ENCODE data around the gene RAB1A. TPM values are rescaled to one million over a fixed set of nuclear protein-coding genes. Genes with fewer than 3 reads are reported as not detected.
A peak's percentile ranks its signal among the peaks of the same experiment; 100 is the strongest.
"Not testable (repeated sequence)": the region's sequence is repeated elsewhere in the genome, so short reads cannot be mapped to it uniquely, and the experiment has no call there.

Gene RAB1A
- total RNA-seq, 1 experiment from 2014 or later = 207 TPM

DNA sequence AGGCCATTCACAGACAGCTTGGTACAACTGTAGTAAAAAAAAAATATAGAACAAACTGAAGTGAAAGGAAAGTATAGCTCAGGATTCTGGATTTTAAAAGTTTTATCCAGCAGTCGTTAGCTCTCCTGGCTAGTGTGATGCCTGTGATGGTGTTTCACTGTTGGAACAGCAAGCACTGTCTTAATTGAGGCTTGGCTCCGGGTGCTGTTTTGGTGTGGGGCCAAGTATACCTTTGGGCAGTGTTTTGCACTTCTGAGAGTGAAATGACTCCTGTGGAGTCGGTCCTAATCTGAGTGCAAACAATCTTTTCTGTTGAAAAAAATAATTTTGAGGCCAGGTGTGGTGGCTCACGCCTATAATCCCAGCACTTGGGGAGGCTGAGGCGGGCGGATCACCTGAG lies 28.7 kb upstream of the RAB1A start:
- POLR2A ChIA-PET = no interaction called here

GRCh38 chr2:65157856-65158255 lies 27.9 kb upstream of the RAB1A start:
- H3K36me3 Mint-ChIP-seq (ENCODE audit: insufficient read depth, unreplicated experiment); POLR2A ChIA-PET; H3K27me3 Mint-ChIP-seq (ENCODE audit: insufficient read depth, unreplicated experiment); H3K4me3 Mint-ChIP-seq (ENCODE audit: unreplicated experiment); intact Hi-C loops (cut with micrococcal nuclease; ENCODE audit: unreplicated experiment); H3K27ac Mint-ChIP-seq (ENCODE audit: unreplicated experiment); BruUV-seq (replicated peaks); DNase-seq; H3K36me3 ChIP-seq (ENCODE audit: control insufficient read depth, insufficient read depth, low read length); H3K9me3 Mint-ChIP-seq (ENCODE audit: unreplicated experiment); H3K27me3 ChIP-seq (replicated peaks; ENCODE audit: control insufficient read depth, insufficient read depth, low read length); H3K4me3 ChIP-seq (ENCODE audit: low read depth, low read length); H3K9me3 ChIP-seq: not testable (repeated sequence)
- H3K4me1 Mint-ChIP-seq (ENCODE audit: low read depth, unreplicated experiment) = peaks cover 20% of the 10 kb centered on the region
- CTCF ChIA-PET = interaction anchor here (0.6 kb wide), 2 partner anchors 70 to 789 kb away, joined by 3 to 4 read pairs; partner anchors contain the start of gene ACTR2
- H3K4me1 ChIP-seq = peaks cover 16% of the 10 kb centered on the region

More for the DNA sequence above, 28.7 kb upstream of the RAB1A start:
- CTCF ChIA-PET = interaction anchor here (0.6 kb wide), 1 partner anchor 69 kb away, joined by 4 read pairs; the partner anchor contains the start of gene ACTR2
- Mint-ChIP-seq H3K4me3 (ENCODE audit: unreplicated experiment) (no peak overlapping the region), H3K9me3 (ENCODE audit: unreplicated experiment) (no peaks in the 10 kb centered on the region), H3K4me1 (ENCODE audit: low read depth, unreplicated experiment) (peaks cover 20% of the 10 kb centered on the region), H3K36me3 (ENCODE audit: insufficient read depth, unreplicated experiment) (no peaks in the 10 kb centered on the region), H3K27me3 (ENCODE audit: insufficient read depth, unreplicated experiment) (no peaks in the 10 kb centered on the region), H3K27ac (ENCODE audit: unreplicated experiment) (no peak overlapping the region)
- no peaks in the 10 kb centered on the region for H3K36me3 ChIP-seq (ENCODE audit: control insufficient read depth, insufficient read depth, low read length)
- intact Hi-C loops (cut with micrococcal nuclease; ENCODE audit: unreplicated experiment) = no loop called here
- H3K27me3 ChIP-seq (replicated peaks; ENCODE audit: control insufficient read depth, insufficient read depth, low read length) = no peaks in the 10 kb centered on the region
- no peak overlapping the region for H3K4me3 ChIP-seq (ENCODE audit: low read depth, low read length)
- peaks cover 16% of the 10 kb centered on the region for H3K4me1 ChIP-seq
- TF ChIP-seq, protein P1, sequence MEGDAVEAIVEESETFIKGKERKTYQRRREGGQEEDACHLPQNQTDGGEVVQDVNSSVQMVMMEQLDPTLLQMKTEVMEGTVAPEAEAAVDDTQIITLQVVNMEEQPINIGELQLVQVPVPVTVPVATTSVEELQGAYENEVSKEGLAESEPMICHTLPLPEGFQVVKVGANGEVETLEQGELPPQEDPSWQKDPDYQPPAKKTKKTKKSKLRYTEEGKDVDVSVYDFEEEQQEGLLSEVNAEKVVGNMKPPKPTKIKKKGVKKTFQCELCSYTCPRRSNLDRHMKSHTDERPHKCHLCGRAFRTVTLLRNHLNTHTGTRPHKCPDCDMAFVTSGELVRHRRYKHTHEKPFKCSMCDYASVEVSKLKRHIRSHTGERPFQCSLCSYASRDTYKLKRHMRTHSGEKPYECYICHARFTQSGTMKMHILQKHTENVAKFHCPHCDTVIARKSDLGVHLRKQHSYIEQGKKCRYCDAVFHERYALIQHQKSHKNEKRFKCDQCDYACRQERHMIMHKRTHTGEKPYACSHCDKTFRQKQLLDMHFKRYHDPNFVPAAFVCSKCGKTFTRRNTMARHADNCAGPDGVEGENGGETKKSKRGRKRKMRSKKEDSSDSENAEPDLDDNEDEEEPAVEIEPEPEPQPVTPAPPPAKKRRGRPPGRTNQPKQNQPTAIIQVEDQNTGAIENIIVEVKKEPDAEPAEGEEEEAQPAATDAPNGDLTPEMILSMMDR (IDR thresholded peaks at IDR 0.05; ENCODE audit: insufficient read depth in 1 of 2, low read depth in 1 of 2, low read length in 1 of 2, severe bottlenecking in 1 of 2, unreplicated experiment in 1 of 2) = no peak
- DNase-seq = peak in 1 of 2 experiments; percentile 8
- H3K9me3 ChIP-seq = no peaks in the 10 kb centered on the region
- BruUV-seq (replicated peaks) = no TSS peak

DNA sequence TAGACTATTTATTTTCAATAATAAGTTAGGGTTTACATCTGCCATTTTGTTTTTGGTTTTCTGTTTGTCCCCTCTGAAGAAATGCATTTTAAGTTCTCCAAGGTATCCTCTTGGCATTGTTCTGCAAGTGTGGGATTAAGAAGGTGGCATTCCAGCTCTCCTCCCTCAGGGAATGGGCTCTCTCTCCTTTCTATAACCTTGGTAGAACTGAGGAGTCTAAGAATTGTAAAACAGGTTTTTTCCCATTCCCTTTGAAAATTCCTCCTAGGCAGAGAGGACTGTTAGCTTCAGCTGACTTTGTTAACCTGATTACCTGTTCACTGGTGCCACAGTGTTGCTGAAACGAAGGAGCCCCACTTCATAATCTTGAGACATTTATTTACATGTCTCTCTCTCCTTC lies 26.1 kb upstream of the RAB1A start:
- POLR2A ChIA-PET = interaction anchor here (0.7 kb wide), 1 partner anchor 71 kb away, joined by 4 read pairs; the partner anchor contains the start of gene ACTR2
- no peaks in the 10 kb centered on the region for H3K27me3 Mint-ChIP-seq (ENCODE audit: insufficient read depth, unreplicated experiment)
- H3K4me1 Mint-ChIP-seq (ENCODE audit: low read depth, unreplicated experiment) = peaks cover 11% of the 10 kb centered on the region
- TF ChIP-seq, protein P1 (IDR thresholded peaks at IDR 0.05; ENCODE audit: insufficient read depth in 1 of 2, low read depth in 1 of 2, low read length in 1 of 2, severe bottlenecking in 1 of 2, unreplicated experiment in 1 of 2) = no peak
- no TSS peak for BruUV-seq (replicated peaks)
- H3K9me3 Mint-ChIP-seq (ENCODE audit: unreplicated experiment) = no peaks in the 10 kb centered on the region
- no peaks in the 10 kb centered on the region for H3K9me3 ChIP-seq
- CTCF ChIA-PET = no interaction called here
- no peaks in the 10 kb centered on the region for H3K36me3 ChIP-seq (ENCODE audit: control insufficient read depth, insufficient read depth, low read length)
- H3K4me1 ChIP-seq = peaks cover 9% of the 10 kb centered on the region
- no peak overlapping the region for H3K4me3 ChIP-seq (ENCODE audit: low read depth, low read length)
- peak in 1 of 2 experiments; percentile 6 for DNase-seq
- H3K27me3 ChIP-seq (replicated peaks; ENCODE audit: control insufficient read depth, insufficient read depth, low read length) = no peaks in the 10 kb centered on the region
- no peak overlapping the region for H3K27ac Mint-ChIP-seq (ENCODE audit: unreplicated experiment)
- intact Hi-C loops (cut with micrococcal nuclease; ENCODE audit: unreplicated experiment) = no loop called here
- no peak overlapping the region for H3K4me3 Mint-ChIP-seq (ENCODE audit: unreplicated experiment)
- no peaks in the 10 kb centered on the region for H3K36me3 Mint-ChIP-seq (ENCODE audit: insufficient read depth, unreplicated experiment)

Measured in Caco-2 (cell line).